Natural killer cell (primary cell): ENCODE results near the gene DHRS7. TPM values are rescaled to one million over a fixed set of nuclear protein-coding genes. Genes with fewer than 3 reads are reported as not detected.
A peak's percentile ranks its signal among the peaks of the same experiment; 100 is the strongest.

Experiments used
- ATAC-seq, 3 donors: fragments of 150-1000 bp in 2 of 3; fragments of 200-7000 bp in 1 of 3; cut with Tn5 transposase; 1 replicate in 1 of 3; 2 replicates in 2 of 3; pipeline ENCODE4 v1.10.0; 2021; ENCODE audit warnings: mild to moderate bottlenecking in 2 of 3, moderate library complexity in 2 of 3
- DNase-seq, 2 donors: peaks; one replicate each; pipeline versions ENCODE4 v3.0.0 to v3.0.0-alpha.2; 2013 to 2021; ENCODE audit warnings: mixed read lengths in 1 of 2
- H3K27ac ChIP-seq: one replicate; pipeline ENCODE4 v1.5.1; 2013; ENCODE audit warnings: mild to moderate bottlenecking, low read length
- H3K27me3 ChIP-seq: one replicate; pipeline ENCODE4 v1.6.1; 2013; ENCODE audit warnings: low read length; ENCODE audit not compliant: control insufficient read depth, insufficient read depth
- H3K36me3 ChIP-seq: one replicate; pipeline ENCODE4 v1.6.1; 2013; ENCODE audit warnings: low read length; ENCODE audit not compliant: control insufficient read depth, insufficient read depth
- H3K4me1 ChIP-seq: one replicate; pipeline ENCODE4 v1.6.1; 2013; ENCODE audit warnings: low read length; ENCODE audit not compliant: control insufficient read depth, insufficient read depth
- H3K4me3 ChIP-seq: one replicate; pipeline ENCODE4 v1.5.1; 2013; ENCODE audit warnings: low read length
- H3K9me3 ChIP-seq: one replicate; pipeline ENCODE4 v1.6.1; 2013; ENCODE audit warnings: low read length; ENCODE audit not compliant: control insufficient read depth, insufficient read depth
- H3K27ac Mint-ChIP-seq, 2 donors: one replicate each; pipeline ENCODE4 v1.8.0; 2022; ENCODE audit warnings: mild to moderate bottlenecking in 2 of 2, mixed read lengths in 2 of 2, moderate library complexity in 1 of 2
- H3K27me3 Mint-ChIP-seq, 2 donors: one replicate each; pipeline ENCODE4 v1.8.0; 2022; ENCODE audit warnings: low read depth in 2 of 2, mixed read lengths in 2 of 2
- H3K36me3 Mint-ChIP-seq: one replicate; pipeline ENCODE4 v1.8.0; 2022; ENCODE audit warnings: mixed read lengths
- H3K4me1 Mint-ChIP-seq, 2 donors: one replicate each; pipeline ENCODE4 v1.8.0; 2022; ENCODE audit warnings: mixed read lengths in 2 of 2
- H3K4me3 Mint-ChIP-seq: one replicate; pipeline ENCODE4 v1.8.0; 2022; ENCODE audit warnings: mild to moderate bottlenecking, moderate library complexity, mixed read lengths
- H3K9me3 Mint-ChIP-seq, 2 donors: one replicate each; pipeline ENCODE4 v1.8.0; 2022; ENCODE audit warnings: mixed read lengths in 2 of 2
- WGBS: methylation state at CpG from one replicate; pipeline ENCODE4 v1.1.7; 2013; ENCODE audit warnings: missing lambda C conversion rate; ENCODE audit not compliant: insufficient coverage; 5-methylcytosine and 5-hydroxymethylcytosine counted together
- intact Hi-C: fragments of 100-400 bp; cut with micrococcal nuclease; formaldehyde crosslinking; loops from one replicate; pipeline ENCODE4 v1.14.2; 2022
- total RNA-seq, 4 donors: library from RNA; stranded (reverse); fragments of 120-200 nt in 1 of 4; gene quantifications; one replicate each; pipeline versions ENCODE4 v1.2.3 to v1.2.4, GENCODE V29; 2013 to 2022
- TF ChIP-seq, protein P1 (sequence below): fragments of 200-600 bp; IDR thresholded peaks from one replicate; pipeline ENCODE4 v1.8.0; 2022; ENCODE audit warnings: antibody characterized with exemption

Gene DHRS7
- total RNA-seq, 3 donors from 2014 or later (not counting 1 experiment from before 2014, with no cell fraction given): 115 to 139 (median 126) TPM

DNA sequence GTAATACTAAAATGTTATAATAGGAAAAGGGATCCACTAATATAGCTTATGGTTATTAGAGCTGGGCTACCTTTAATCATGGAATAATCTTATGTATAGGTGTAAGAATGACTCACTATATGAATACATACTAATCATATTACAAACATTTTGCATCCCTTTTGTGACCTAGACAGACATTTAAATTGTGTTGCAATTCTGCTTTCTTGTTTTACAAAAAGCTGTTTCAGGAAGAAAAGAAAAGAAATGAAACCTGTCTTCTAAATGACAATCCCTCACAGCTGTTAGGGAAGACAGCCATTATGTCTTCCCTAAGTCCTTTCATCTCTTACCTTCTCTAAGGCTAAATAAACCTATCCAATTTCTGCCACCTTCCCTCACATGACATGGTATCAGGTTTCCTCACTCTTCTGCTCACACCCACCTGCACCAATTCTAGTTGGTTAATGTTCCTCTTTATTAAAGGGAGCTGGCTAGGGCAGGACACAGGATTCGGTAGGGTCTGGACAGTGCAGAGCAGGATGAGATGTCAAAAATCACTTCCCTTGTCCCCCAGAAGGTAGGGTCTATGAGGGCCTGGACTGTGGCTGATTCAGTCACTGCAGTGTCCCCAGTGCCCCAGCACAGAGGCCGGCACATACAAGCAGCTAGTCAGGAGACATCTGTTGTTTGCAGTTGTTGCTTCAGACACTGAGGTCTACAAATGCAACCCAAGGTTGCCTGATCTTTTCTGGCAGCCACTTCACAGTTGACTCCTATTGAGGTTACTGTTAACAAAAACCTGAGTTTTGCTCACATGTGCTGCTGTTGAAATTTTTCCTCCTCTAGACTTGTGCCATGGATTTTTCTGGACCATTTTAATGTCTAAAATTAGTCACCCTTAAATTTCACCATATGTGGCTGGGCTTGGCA, 3.7 kb downstream of the DHRS7 start:
- H3K4me3 ChIP-seq: no peak overlapping the region
- peak overlapping the region; percentile 30 for H3K27ac ChIP-seq
- TF ChIP-seq, protein P1, sequence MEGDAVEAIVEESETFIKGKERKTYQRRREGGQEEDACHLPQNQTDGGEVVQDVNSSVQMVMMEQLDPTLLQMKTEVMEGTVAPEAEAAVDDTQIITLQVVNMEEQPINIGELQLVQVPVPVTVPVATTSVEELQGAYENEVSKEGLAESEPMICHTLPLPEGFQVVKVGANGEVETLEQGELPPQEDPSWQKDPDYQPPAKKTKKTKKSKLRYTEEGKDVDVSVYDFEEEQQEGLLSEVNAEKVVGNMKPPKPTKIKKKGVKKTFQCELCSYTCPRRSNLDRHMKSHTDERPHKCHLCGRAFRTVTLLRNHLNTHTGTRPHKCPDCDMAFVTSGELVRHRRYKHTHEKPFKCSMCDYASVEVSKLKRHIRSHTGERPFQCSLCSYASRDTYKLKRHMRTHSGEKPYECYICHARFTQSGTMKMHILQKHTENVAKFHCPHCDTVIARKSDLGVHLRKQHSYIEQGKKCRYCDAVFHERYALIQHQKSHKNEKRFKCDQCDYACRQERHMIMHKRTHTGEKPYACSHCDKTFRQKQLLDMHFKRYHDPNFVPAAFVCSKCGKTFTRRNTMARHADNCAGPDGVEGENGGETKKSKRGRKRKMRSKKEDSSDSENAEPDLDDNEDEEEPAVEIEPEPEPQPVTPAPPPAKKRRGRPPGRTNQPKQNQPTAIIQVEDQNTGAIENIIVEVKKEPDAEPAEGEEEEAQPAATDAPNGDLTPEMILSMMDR: no peak
- intact Hi-C loops: no loop called here
- H3K9me3 Mint-ChIP-seq: no peaks in the 10 kb centered on the region
- H3K36me3 Mint-ChIP-seq: no peaks in the 10 kb centered on the region
- DNase-seq (no peak), ATAC-seq (peak in 1 of 3 donors; percentile 8)
- H3K27me3 Mint-ChIP-seq: no peaks in the 10 kb centered on the region
- WGBS: 61% methylated on average over 2 of the region's 2 CpGs
- H3K27ac Mint-ChIP-seq: peak overlapping the region; percentile 89 to 98
- peaks cover 43% of the 10 kb centered on the region for H3K4me1 ChIP-seq
- no peaks in the 10 kb centered on the region for H3K27me3 ChIP-seq
- peaks cover 76 to 79% of the 10 kb centered on the region in 2 donors for H3K4me1 Mint-ChIP-seq
- H3K4me3 Mint-ChIP-seq: peak overlapping the region; percentile 55
- peaks cover 2% of the 10 kb centered on the region for H3K36me3 ChIP-seq
- H3K9me3 ChIP-seq: no peaks in the 10 kb centered on the region

GRCh38 chr14:60160422-60160821, 4.8 kb downstream of the DHRS7 start:
- Mint-ChIP-seq H3K4me3 (no peak overlapping the region), H3K36me3 (no peaks in the 10 kb centered on the region), H3K27me3 (no peaks in the 10 kb centered on the region), H3K9me3 (no peaks in the 10 kb centered on the region), H3K27ac (peak overlapping the region; percentile 89 to 98), H3K4me1 (peaks cover 76 to 80% of the 10 kb centered on the region in 2 donors)
- no peak overlapping the region for H3K27ac ChIP-seq
- DNase-seq (no peak), ATAC-seq (no peak)
- intact Hi-C loops: no loop called here
- H3K4me1 ChIP-seq: peaks cover 39% of the 10 kb centered on the region
- no peak overlapping the region for H3K4me3 ChIP-seq
- 93% methylated on average over 7 of the region's 7 CpGs for WGBS
- TF ChIP-seq, protein P1: no peak
- no peaks in the 10 kb centered on the region for H3K9me3 ChIP-seq
- no peaks in the 10 kb centered on the region for H3K27me3 ChIP-seq
- peaks cover 5% of the 10 kb centered on the region for H3K36me3 ChIP-seq

- TF ChIP-seq, protein P1: no peak
- ATAC-seq (no peak), DNase-seq (peak in 1 of 2 donors; percentile 15)
- H3K4me3 Mint-ChIP-seq: peak overlapping the region; percentile 86
- H3K27ac ChIP-seq: peak overlapping the region; percentile 77
- no peak overlapping the region for H3K4me3 ChIP-seq
- H3K4me1 Mint-ChIP-seq: peaks cover 75% of the 10 kb centered on the region in 2 donors
- H3K36me3 Mint-ChIP-seq: peaks cover 15% of the 10 kb centered on the region
- no peaks in the 10 kb centered on the region for H3K27me3 Mint-ChIP-seq
- intact Hi-C loops: loop anchor here (2.0 to 10.0 kb wide), 2 partner anchors 62 to 970 kb away; partner anchors contain the start of gene DAAM1
- peaks cover 22% of the 10 kb centered on the region for H3K36me3 ChIP-seq
- peaks cover 34% of the 10 kb centered on the region for H3K4me1 ChIP-seq
- no peaks in the 10 kb centered on the region for H3K9me3 Mint-ChIP-seq
- no peaks in the 10 kb centered on the region for H3K9me3 ChIP-seq
- H3K27ac Mint-ChIP-seq: peak overlapping the region; percentile 90 to 97
- 61% methylated on average over 2 of the region's 2 CpGs for WGBS
- H3K27me3 ChIP-seq: no peaks in the 10 kb centered on the region
Measured at GRCh38 chr14:60154671-60155070, 10.5 kb downstream of the DHRS7 start.
